Pancreas (tissue), 10 donors: ENCODE results near the gene OR51B6. TPM values are rescaled to one million over a fixed set of nuclear protein-coding genes. Genes with fewer than 3 reads are reported as not detected.

Experiments used
- ATAC-seq, 4 donors: fragments of 200-7000 bp; cut with Tn5 transposase; one replicate each; pipeline versions ENCODE4 v1.8.0 to v1.9.1; 2020; ENCODE audit warnings: mild to moderate bottlenecking in 4 of 4, moderate library complexity in 4 of 4
- DNase-seq, 6 donors: peaks; one replicate each; pipeline ENCODE4 v3.0.0-alpha.2; 2020
- FAIRE-seq: peaks from 2 replicates; lab custom pipeline; 2012; peaks lifted over from hg19 to GRCh38; lab: Jason Lieb, UNC
- H3K27ac ChIP-seq, 4 donors: fragments of 200-600 bp; sonication (generic); 1 replicate in 3 of 4; 2 replicates in 1 of 4; pipeline versions ENCODE4 v1.5.0 to v1.8.0; 2020
- H3K27me3 ChIP-seq, 4 donors: fragments of 200-600 bp; one replicate each; pipeline ENCODE4 v1.8.0; 2021
- H3K36me3 ChIP-seq, 3 donors: fragments of 200-600 bp; sonication (generic) in 1 of 3; one replicate each; pipeline versions ENCODE4 v1.5.0 to v1.8.0; 2020 to 2021
- H3K4me1 ChIP-seq, 3 donors: fragments of 200-600 bp; one replicate each; pipeline ENCODE4 v1.8.0; 2021
- H3K4me3 ChIP-seq, 4 donors: fragments of 200-600 bp; sonication (generic) in 2 of 4; one replicate each; pipeline versions ENCODE4 v1.5.0 to v1.8.0; 2020 to 2021
- H3K9me3 ChIP-seq, 4 donors: fragments of 200-600 bp; one replicate each; pipeline ENCODE4 v1.8.0; 2021
- CTCF ChIP-seq, 4 donors: fragments of 200-600 bp; sonication (generic) in 3 of 4; IDR thresholded peaks; one replicate each; pipeline versions ENCODE4 v1.5.0 to v1.8.0; 2021; ENCODE audit warnings: antibody characterized with exemption in 4 of 4
- WGBS, 2 donors: extraction: QIAGEN DNeasy Blood & Tissue Kit; methylation state at CpG; one replicate each; pipeline ENCODE4 v1.1.7; 2013; 5-methylcytosine and 5-hydroxymethylcytosine counted together
- intact Hi-C, 3 donors: fragments of 100-400 bp; cut with DNase I; formaldehyde crosslinking; loops; one replicate each; pipeline versions ENCODE4 v1.11.1 to v1.14.2; 2022
- polyA plus RNA-seq, 2 donors: library from polyadenylated mRNA; stranded (reverse); fragments of 200-250 nt; gene quantifications; one replicate each; pipeline ENCODE4 v1.2.3, GENCODE V29; 2013
- total RNA-seq, 6 donors: library from RNA; stranded (reverse); fragmentation: NEBNext Ultra II Directional in 4 of 6; extraction: Animal tissue kit (Norgen Biotek cat#: 25700) in 4 of 6; gene quantifications; one replicate each; pipeline versions ENCODE4 v1.2.1 to v1.2.4, GENCODE V29; 2021 to 2023
- donor health status: healthy with polysubstance abuse.
- donor health status: DM: no; HTN: no; CAD: no; lungs with moderate emphysema.
- donor health status: DM: no; HTN: no; CAD: no.
- donor health status: control.
- donor health status: control.
- donor health status: Bipolar disorder and iron deficiency.
- donor health status: DM: yes; HTN: yes; CAD: no.
- donor health status: DM: no; HTN: no; CAD: no.
- donor health status: DM: no; HTN: no; CAD: no.
- donor health status: DM: yes; HTN: yes; CAD: no.

OR51B6 gene
- total RNA-seq = not detected
- not detected for polyA plus RNA-seq

GRCh38 chr11:5351208-5351607 lies at the start of gene OR51B6:
Gene OR51B6 (plus strand): TSS chr11:5351508. CDS start chr11:5351508, 0 bp downstream.
- Histone ChIP-seq H3K36me3 (no peaks in the 10 kb centered on the region), H3K27me3 (no peaks in the 10 kb centered on the region), H3K4me1 (no peaks in the 10 kb centered on the region), H3K27ac (no peak within 1 kb of the TSS), H3K9me3 (no peaks in the 10 kb centered on the region), H3K4me3 (no peak within 1 kb of the TSS)
- ATAC-seq (no peak), DNase-seq (no peak), FAIRE-seq (no peak)
- intact Hi-C loops = no loop called here
- no peak for TF ChIP-seq CTCF (IDR thresholded peaks at IDR 0.05)
- WGBS, 2 donors = 49 to 51% methylated on average over 1 of the region's 1 CpG

GRCh38 chr11:5301846-5302245 lies 49.5 kb upstream of the OR51B6 start, which contains the start of gene OR51B4:
Gene OR51B4 (minus strand): TSS chr11:5301946. CDS start chr11:5301946, 0 bp downstream.
- Histone ChIP-seq H3K27ac (no peak within 1 kb of the TSS), H3K36me3 (no peaks in the 10 kb centered on the region), H3K4me3 (no peak within 1 kb of the TSS), H3K27me3 (no peaks in the 10 kb centered on the region), H3K4me1 (no peaks in the 10 kb centered on the region), H3K9me3 (no peaks in the 10 kb centered on the region)
- DNase-seq (no peak), ATAC-seq (no peak), FAIRE-seq (no peak)
- intact Hi-C loops = no loop called here
- 71 to 88% methylated on average over 2 of the region's 2 CpGs for WGBS, 2 donors
- no peak for TF ChIP-seq CTCF (IDR thresholded peaks at IDR 0.05)

GRCh38 chr11:5303626-5304025 lies 47.7 kb upstream of the OR51B6 start:
- H3K36me3 ChIP-seq = no peaks in the 10 kb centered on the region
- no peaks in the 10 kb centered on the region for H3K4me1 ChIP-seq
- no peaks in the 10 kb centered on the region for H3K9me3 ChIP-seq
- ATAC-seq (no peak), FAIRE-seq (no peak), DNase-seq (no peak)
- intact Hi-C loops = no loop called here
- TF ChIP-seq CTCF (IDR thresholded peaks at IDR 0.05) = no peak
- H3K4me3 ChIP-seq = no peak overlapping the region
- WGBS, 2 donors = 69 to 72% methylated on average over 5 of the region's 5 CpGs
- H3K27me3 ChIP-seq = no peaks in the 10 kb centered on the region
- H3K27ac ChIP-seq = no peak overlapping the region

GRCh38 chr11:5304046-5304445 lies 47.3 kb upstream of the OR51B6 start:
- Histone ChIP-seq H3K36me3 (no peaks in the 10 kb centered on the region), H3K4me1 (no peaks in the 10 kb centered on the region), H3K9me3 (no peaks in the 10 kb centered on the region), H3K4me3 (no peak overlapping the region), H3K27me3 (no peaks in the 10 kb centered on the region), H3K27ac (no peak overlapping the region)
- ATAC-seq (no peak), DNase-seq (no peak), FAIRE-seq (no peak)
- 88 to 96% methylated on average over 1 of the region's 1 CpG for WGBS, 2 donors
- intact Hi-C loops = no loop called here
- no peak for TF ChIP-seq CTCF (IDR thresholded peaks at IDR 0.05)

GRCh38 chr11:5307256-5308019 lies 43.9 kb upstream of the OR51B6 start:
- 48 to 57% methylated on average over 2 of the region's 2 CpGs for WGBS, 2 donors
- TF ChIP-seq CTCF (IDR thresholded peaks at IDR 0.05) = no peak
- Histone ChIP-seq H3K4me3 (no peak overlapping the region), H3K9me3 (no peaks in the 10 kb centered on the region), H3K4me1 (no peaks in the 10 kb centered on the region), H3K27ac (no peak overlapping the region), H3K27me3 (no peaks in the 10 kb centered on the region), H3K36me3 (no peaks in the 10 kb centered on the region)
- intact Hi-C loops = no loop called here
- DNase-seq (no peak), ATAC-seq (no peak), FAIRE-seq (no peak)
